ENCODE measurements around the gene STUB1.

- TF ChIP-seq HDGF (IDR thresholded peaks at IDR 0.05; ENCODE audit: borderline replicate concordance) (no peak), BHLHE40 (IDR thresholded peaks at IDR 0.05; ENCODE audit: borderline replicate concordance) (no peak), FOXM1 (IDR thresholded peaks at IDR 0.05; ENCODE audit: borderline replicate concordance) (no peak), TARDBP (IDR thresholded peaks at IDR 0.05) (no peak), LEF1 (IDR thresholded peaks at IDR 0.05; ENCODE audit: borderline replicate concordance) (no peak), ELF4 (IDR thresholded peaks at IDR 0.05) (no peak), SUZ12 (IDR thresholded peaks at IDR 0.05) (no peak), SP1 (IDR thresholded peaks at IDR 0.05) (no peak), L3MBTL2 (conservative IDR thresholded peaks at IDR 0.05) (no peak), FOXK2 (IDR thresholded peaks at IDR 0.05) (no peak)
These were observed 26.2 kb downstream of the STUB1 start for GRCh38 chr16:706189-707061.

Measured in HEK293T (cell line).